Neural progenitor cell (in vitro differentiated cells): ENCODE results near the gene WDR5. TPM values are rescaled to one million over a fixed set of nuclear protein-coding genes. Genes with fewer than 3 reads are reported as not detected.

Experiments
- DNase-seq: peaks from one replicate; pipeline ENCODE4 v3.0.0-alpha.2; 2016; ENCODE audit warnings: low spot score
- H2AFZ ChIP-seq: fragments of 200-600 bp; sonication (generic); replicated peaks from 2 replicates; pipeline ENCODE4 v1.6.1; 2016; ENCODE audit warnings: antibody characterized with exemption
- H3F3A ChIP-seq: fragments of 200-600 bp; sonication (generic); 2 replicates; pipeline ENCODE4 v1.6.1; 2016; ENCODE audit warnings: antibody characterized with exemption, low read depth
- H3K27ac ChIP-seq: fragments of 200-600 bp; sonication (generic); 2 replicates; pipeline ENCODE4 v1.5.1; 2016; ENCODE audit warnings: mild to moderate bottlenecking
- H3K27me3 ChIP-seq: fragments of 200-600 bp; sonication (generic); 2 replicates; pipeline ENCODE4 v1.6.1; 2016; ENCODE audit warnings: mild to moderate bottlenecking, moderate library complexity
- H3K36me3 ChIP-seq: fragments of 200-600 bp; sonication (generic); 2 replicates; pipeline ENCODE4 v1.5.1; 2016
- H3K4me1 ChIP-seq: fragments of 200-600 bp; sonication (generic); 2 replicates; pipeline ENCODE4 v1.6.1; 2016; ENCODE audit warnings: mixed run types
- H3K4me2 ChIP-seq: fragments of 200-600 bp; sonication (generic); 2 replicates; pipeline ENCODE4 v1.6.1; 2016
- H3K4me3 ChIP-seq: fragments of 200-600 bp; sonication (generic); 2 replicates; pipeline ENCODE4 v1.5.1; 2016
- H3K79me2 ChIP-seq: fragments of 200-600 bp; sonication (generic); 2 replicates; pipeline ENCODE4 v1.6.1; 2016; ENCODE audit warnings: low read depth
- H3K9ac ChIP-seq: fragments of 200-600 bp; sonication (generic); 2 replicates; pipeline ENCODE4 v1.6.1; 2016
- H3K9me3 ChIP-seq: fragments of 200-600 bp; sonication (generic); 2 replicates; pipeline ENCODE4 v1.5.1; 2016; ENCODE audit warnings: low read depth
- H4K20me1 ChIP-seq: fragments of 200-600 bp; sonication (generic); 2 replicates; pipeline ENCODE4 v1.6.1; 2016; ENCODE audit warnings: low read depth
- H3K27ac Mint-ChIP-seq: 3 replicates; pipeline ENCODE4 v1.8.0; 2021; ENCODE audit warnings: mixed read lengths
- H3K27me3 Mint-ChIP-seq: 2 replicates; pipeline ENCODE4 v1.8.0; 2022; ENCODE audit warnings: low read depth, mild to moderate bottlenecking, inconsistent platforms, moderate library complexity, mixed read lengths; ENCODE audit not compliant: insufficient read depth
- H3K36me3 Mint-ChIP-seq: 3 replicates; pipeline ENCODE4 v1.8.0; 2021; ENCODE audit warnings: mixed read lengths
- H3K4me1 Mint-ChIP-seq: 3 replicates; pipeline ENCODE4 v1.8.0; 2021; ENCODE audit warnings: mixed read lengths
- H3K4me3 Mint-ChIP-seq: 3 replicates; pipeline ENCODE4 v1.8.0; 2021; ENCODE audit warnings: mild to moderate bottlenecking, moderate library complexity, mixed read lengths
- H3K9me3 Mint-ChIP-seq: 3 replicates; pipeline ENCODE4 v1.8.0; 2020; ENCODE audit warnings: mixed read lengths
- CTCF ChIP-seq: fragments of 200-600 bp; sonication (generic); IDR thresholded peaks from 2 replicates; pipeline ENCODE4 v1.5.1; 2017; ENCODE audit warnings: antibody characterized with exemption, mild to moderate bottlenecking
- EZH2 ChIP-seq: fragments of 200-600 bp; sonication (generic); IDR thresholded peaks from 2 replicates; pipeline ENCODE4 v1.6.1; 2017; ENCODE audit warnings: antibody characterized with exemption, mild to moderate bottlenecking, moderate library complexity
- EZH2phosphoT487 ChIP-seq: fragments of 200-600 bp; sonication (generic); IDR thresholded peaks from 2 replicates; pipeline ENCODE4 v1.6.1; 2017; ENCODE audit warnings: antibody characterized with exemption
- total RNA-seq: library from RNA; depleted of rRNA; stranded (reverse); fragments of >200 nt; gene quantifications from 2 replicates; pipeline ENCODE4 v1.2.3, GENCODE V29; 2015; ENCODE audit warnings: low replicate concordance

The WDR5 gene
- 26.7 and 48.7 TPM in 2 replicates for total RNA-seq

- Mint-ChIP-seq H3K36me3 (peaks cover 6% of the 10 kb centered on the region), H3K27me3 (peaks cover 3% of the 10 kb centered on the region), H3K27ac (peak within 1 kb of the TSS; percentile 82), H3K4me3 (peak within 1 kb of the TSS; percentile 95), H3K4me1 (peaks cover 44% of the 10 kb centered on the region), H3K9me3 (no peaks in the 10 kb centered on the region)
- Histone ChIP-seq H2AFZ (peak within 1 kb of the TSS; percentile 100), H3K27ac (peak within 1 kb of the TSS; percentile 11), H3K27me3 (no peaks in the 10 kb centered on the region), H3K4me3 (peak within 1 kb of the TSS; percentile 96), H4K20me1 (peaks cover 41% of the 10 kb centered on the region), H3K4me2 (peak within 1 kb of the TSS; percentile 96), H3K9me3 (no peaks in the 10 kb centered on the region), H3F3A (peaks cover 24% of the 10 kb centered on the region), H3K9ac (peak within 1 kb of the TSS; percentile 68), H3K79me2 (peaks cover 44% of the 10 kb centered on the region), H3K36me3 (no peaks in the 10 kb centered on the region), H3K4me1 (peaks cover 49% of the 10 kb centered on the region)
- TF ChIP-seq CTCF (peak; percentile 20), EZH2 (no peak), EZH2phosphoT487 (no peak)
- DNase-seq = peak; percentile 97
Measured at GRCh38 chr9:134135343-134136117, at the start of gene WDR5. WDR5 (plus strand) TSS chr9:134136082; CDS start chr9:134139878, 3,796 bp downstream.

GRCh38 chr9:134088063-134088725, 47.7 kb upstream of the WDR5 start:
- peaks cover 24% of the 10 kb centered on the region for H3K9me3 Mint-ChIP-seq
- H3K27me3 Mint-ChIP-seq = peaks cover 4% of the 10 kb centered on the region
- Histone ChIP-seq H3K27ac (no peak overlapping the region), H3K9ac (no peak overlapping the region), H4K20me1 (no peaks in the 10 kb centered on the region), H3K4me3 (no peak overlapping the region), H3K79me2 (no peaks in the 10 kb centered on the region), H3K27me3 (no peaks in the 10 kb centered on the region), H3K4me2 (no peak overlapping the region), H3F3A (no peaks in the 10 kb centered on the region), H3K4me1 (no peaks in the 10 kb centered on the region), H2AFZ (no peak overlapping the region), H3K36me3 (no peaks in the 10 kb centered on the region), H3K9me3 (no peaks in the 10 kb centered on the region)
- no peak for TF ChIP-seq EZH2
- no peak for TF ChIP-seq CTCF
- TF ChIP-seq EZH2phosphoT487 = no peak
- no peak for DNase-seq
- no peaks in the 10 kb centered on the region for H3K4me1 Mint-ChIP-seq
- H3K36me3 Mint-ChIP-seq = no peaks in the 10 kb centered on the region
- no peak overlapping the region for H3K27ac Mint-ChIP-seq
- peak overlapping the region; percentile 71 for H3K4me3 Mint-ChIP-seq

GRCh38 chr9:134089972-134090371, 45.9 kb upstream of the WDR5 start:
- H3K9me3 Mint-ChIP-seq = peaks cover 22% of the 10 kb centered on the region
- H3K4me3 Mint-ChIP-seq = no peak overlapping the region
- H3K4me3 ChIP-seq = no peak overlapping the region
- H3K27me3 Mint-ChIP-seq = peaks cover 4% of the 10 kb centered on the region
- no peak overlapping the region for H3K4me2 ChIP-seq
- no peak overlapping the region for H3K9ac ChIP-seq
- H3K27ac ChIP-seq = no peak overlapping the region
- H3K9me3 ChIP-seq = no peaks in the 10 kb centered on the region
- no peaks in the 10 kb centered on the region for H3K4me1 ChIP-seq
- no peaks in the 10 kb centered on the region for H3K36me3 Mint-ChIP-seq
- no peak for DNase-seq
- no peaks in the 10 kb centered on the region for H3K36me3 ChIP-seq
- no peaks in the 10 kb centered on the region for H3K79me2 ChIP-seq
- H4K20me1 ChIP-seq = no peaks in the 10 kb centered on the region
- no peaks in the 10 kb centered on the region for H3K27me3 ChIP-seq
- no peak for TF ChIP-seq EZH2phosphoT487
- TF ChIP-seq CTCF = no peak
- TF ChIP-seq EZH2 = no peak
- no peaks in the 10 kb centered on the region for H3K4me1 Mint-ChIP-seq
- H3F3A ChIP-seq = no peaks in the 10 kb centered on the region
- H3K27ac Mint-ChIP-seq = no peak overlapping the region
- no peak overlapping the region for H2AFZ ChIP-seq
